Brain microvascular endothelial cell (primary cell): ENCODE results near the gene GRAMD1A.
A peak's percentile ranks its signal among the peaks of the same experiment; 100 is the strongest.

Experiments
- DNase-seq: peaks from one replicate; pipeline ENCODE4 v3.0.0-alpha.2; 2020
- H3K27ac ChIP-seq: fragments of 250-450 bp; sonication (Bioruptor Pico); 2 replicates; pipeline ENCODE4 v1.5.1; 2020; ENCODE audit warnings: mild to moderate bottlenecking, moderate library complexity
- H3K27me3 ChIP-seq: fragments of 250-450 bp; sonication (Bioruptor Pico); replicated peaks from 2 replicates; pipeline ENCODE4 v1.5.1; 2020; ENCODE audit warnings: mild to moderate bottlenecking
- H3K36me3 ChIP-seq: fragments of 250-450 bp; sonication (Bioruptor Pico); replicated peaks from 2 replicates; pipeline ENCODE4 v1.5.1; 2020; ENCODE audit warnings: mild to moderate bottlenecking
- H3K4me3 ChIP-seq: 2 replicates; pipeline ENCODE4 v1.5.1; 2011; ENCODE audit warnings: low read depth, mild to moderate bottlenecking, control low read depth, low read length, moderate library complexity
- CTCF ChIP-seq: IDR thresholded peaks from 2 replicates; pipeline ENCODE4 v1.5.1; 2011; ENCODE audit warnings: low read depth, mild to moderate bottlenecking, moderate library complexity, low read length, control low read depth, inconsistent platforms; ENCODE audit errors: missing control alignments
- in situ Hi-C: cut with HindIII; loops from 2 replicates; pipeline ENCODE4 v1.10.0; 2017; ENCODE audit warnings: low sequenced_read_pairs, low pct_ligation_motif_present

The GRAMD1A gene

GRCh38 chr19:35065574-35065973 is 65.5 kb downstream of the GRAMD1A start:
- no peak for TF ChIP-seq CTCF
- in situ Hi-C loops = no loop called here
- DNase-seq = no peak

GRCh38 chr19:35066121-35066520 is 66.0 kb downstream of the GRAMD1A start:
- no peaks in the 10 kb centered on the region for H3K36me3 ChIP-seq
- in situ Hi-C loops = no loop called here
- H3K4me3 ChIP-seq = no peak overlapping the region
- H3K27ac ChIP-seq = no peak overlapping the region
- no peak for DNase-seq
- TF ChIP-seq CTCF = no peak
- no peaks in the 10 kb centered on the region for H3K27me3 ChIP-seq

More at GRCh38 chr19:35065574-35065973, 65.5 kb downstream of the GRAMD1A start:
- no peaks in the 10 kb centered on the region for H3K36me3 ChIP-seq
- no peaks in the 10 kb centered on the region for H3K27me3 ChIP-seq
- H3K4me3 ChIP-seq = no peak overlapping the region
- H3K27ac ChIP-seq = no peak overlapping the region

DNA sequence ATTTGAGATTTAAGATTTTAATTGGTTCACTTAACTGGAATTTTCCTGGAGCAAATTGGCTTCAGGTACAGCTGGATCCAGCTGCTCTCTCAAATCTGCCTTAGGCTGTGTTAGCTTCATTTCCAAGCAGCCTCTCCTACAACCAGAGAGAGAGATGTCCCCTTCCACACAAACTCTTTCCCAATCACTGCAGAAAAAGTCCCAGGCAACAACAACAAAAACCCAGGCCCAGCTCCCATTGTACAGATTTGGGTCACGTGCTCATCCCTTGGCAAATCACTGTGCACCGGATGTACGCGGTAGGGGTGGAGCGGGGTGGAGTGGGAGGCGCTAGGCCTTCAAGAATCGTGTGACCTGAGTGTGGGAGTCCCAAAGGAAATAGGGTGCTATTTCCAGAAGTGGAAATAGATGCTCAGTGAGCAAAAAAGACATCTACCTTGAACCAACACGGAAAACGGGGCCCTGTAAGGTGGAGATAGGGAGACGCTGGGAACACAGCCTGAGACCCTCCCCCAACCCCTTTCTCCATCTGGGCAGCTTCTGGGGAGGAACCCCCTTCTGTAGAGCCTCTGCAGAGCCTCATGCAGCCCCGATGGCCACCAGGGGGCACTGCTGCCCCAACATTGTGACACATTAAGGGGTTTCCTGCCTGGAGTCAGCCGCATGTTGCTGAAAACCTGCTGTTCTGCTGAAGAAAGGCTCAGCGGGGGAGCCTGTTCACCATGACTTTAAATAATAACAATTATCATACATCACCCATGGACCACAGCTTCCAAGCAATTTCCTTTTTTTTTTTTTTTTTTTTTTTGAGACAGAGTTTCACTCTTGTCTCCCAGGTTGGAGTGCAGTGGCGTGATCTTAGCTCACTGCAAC is 66.8 kb downstream of the GRAMD1A start:
- no peaks in the 10 kb centered on the region for H3K36me3 ChIP-seq
- in situ Hi-C loops = no loop called here
- H3K4me3 ChIP-seq = no peak overlapping the region
- TF ChIP-seq CTCF = peak; percentile 97
- peak; percentile 80 for DNase-seq
- H3K27me3 ChIP-seq = no peaks in the 10 kb centered on the region
- H3K27ac ChIP-seq = no peak overlapping the region

DNA sequence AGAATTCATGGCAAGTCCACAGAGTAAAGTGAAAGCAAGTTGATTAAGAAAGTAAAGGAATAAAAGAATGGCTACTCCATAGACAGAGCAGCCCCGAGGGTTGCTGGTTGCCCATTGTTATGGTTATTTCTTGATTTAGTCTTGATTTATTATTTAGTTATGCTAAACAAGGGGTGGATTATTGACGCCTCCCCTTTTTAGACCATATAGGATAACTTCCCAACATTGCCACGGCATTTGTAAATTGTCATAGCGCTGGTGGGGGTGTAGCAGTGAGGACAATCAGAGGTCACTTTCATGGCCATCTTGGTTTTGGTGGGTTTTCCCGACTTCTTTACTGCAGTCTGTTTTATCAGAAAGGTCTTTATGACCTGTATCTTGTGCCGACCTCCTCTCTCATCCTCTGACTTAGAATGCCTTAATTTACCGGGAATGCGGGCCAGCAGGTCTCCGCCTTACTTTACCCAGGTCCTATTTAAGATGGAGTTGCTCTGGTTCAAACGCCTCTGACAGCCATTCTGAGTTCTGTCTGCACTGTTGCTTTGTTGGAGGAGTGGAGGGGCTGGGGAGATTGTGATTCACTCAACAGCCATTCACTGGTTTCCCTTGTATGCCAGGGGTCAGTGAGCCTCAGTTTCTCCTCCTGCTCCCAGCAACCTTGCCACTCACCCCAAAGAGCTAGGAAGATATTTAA is 69.0 kb downstream of the GRAMD1A start:
- no peak for DNase-seq

GRCh38 chr19:35069696-35070095 is 69.6 kb downstream of the GRAMD1A start:
- no peak overlapping the region for H3K4me3 ChIP-seq

More for the DNA sequence above, 69.0 kb downstream of the GRAMD1A start:
- Histone ChIP-seq H3K36me3 (no peaks in the 10 kb centered on the region), H3K27me3 (no peaks in the 10 kb centered on the region), H3K4me3 (no peak overlapping the region), H3K27ac (no peak overlapping the region)
- no peak for TF ChIP-seq CTCF
- in situ Hi-C loops = no loop called here

More at GRCh38 chr19:35069696-35070095, 69.6 kb downstream of the GRAMD1A start:
- in situ Hi-C loops = no loop called here
- no peaks in the 10 kb centered on the region for H3K27me3 ChIP-seq
- no peak for DNase-seq
- H3K27ac ChIP-seq = no peak overlapping the region
- no peaks in the 10 kb centered on the region for H3K36me3 ChIP-seq
- no peak for TF ChIP-seq CTCF
